Adrenal gland (tissue), 12 donors: ENCODE data around the gene PRR33. TPM values are rescaled to one million over a fixed set of nuclear protein-coding genes. Genes with fewer than 3 reads are reported as not detected.

Experiments used
- DNase-seq, 7 donors: peaks; one replicate each; pipeline ENCODE4 v3.0.0-alpha.2; 2019 to 2020
- H3K27ac ChIP-seq, 5 donors: fragments of 200-600 bp; sonication (generic) in 4 of 5; 1 replicate in 3 of 5; 2 replicates in 2 of 5; pipeline versions ENCODE4 v1.5.1 to v1.8.0; 2016 to 2020; ENCODE audit warnings: mild to moderate bottlenecking in 1 of 5
- H3K27me3 ChIP-seq: fragments of 200-600 bp; 2 replicates; pipeline ENCODE4 v1.8.0; 2021
- H3K36me3 ChIP-seq, 2 donors: fragments of 200-600 bp; replicated peaks in 1 of 2; 1 replicate in 1 of 2; 2 replicates in 1 of 2; pipeline versions ENCODE4 v1.5.1 to v1.8.0; 2018 to 2022
- H3K4me1 ChIP-seq, 2 donors: fragments of 200-600 bp; replicated peaks in 1 of 2; 1 replicate in 1 of 2; 2 replicates in 1 of 2; pipeline versions ENCODE4 v1.5.1 to v1.8.0; 2018 to 2021
- H3K4me3 ChIP-seq, 4 donors: fragments of 200-600 bp; sonication (generic) in 3 of 4; one replicate each; pipeline ENCODE4 v1.5.1; 2016 to 2018
- H3K9me3 ChIP-seq, 3 donors: fragments of 200-600 bp; sonication (generic) in 1 of 3; replicated peaks in 1 of 3; 1 replicate in 2 of 3; 2 replicates in 1 of 3; pipeline versions ENCODE4 v1.5.1 to v1.8.0; 2016 to 2021
- CTCF ChIP-seq, 6 experiments: fragments of 450-650 bp in 4 of 6; fragments of 200-600 bp in 2 of 6; sonication (generic) in 1 of 6; IDR thresholded peaks; 1 replicate in 5 of 6; 2 replicates in 1 of 6; pipeline versions ENCODE4 v1.5.1 to v1.8.0; 2016 to 2021; ENCODE audit warnings: antibody characterized with exemption in 6 of 6, mild to moderate bottlenecking in 2 of 6, moderate library complexity in 1 of 6
- POLR2A ChIP-seq, 2 donors: fragments of 450-650 bp; IDR thresholded peaks; one replicate each; pipeline ENCODE4 v1.6.1; 2017; ENCODE audit warnings: antibody characterized with exemption in 2 of 2, mild to moderate bottlenecking in 2 of 2, moderate library complexity in 1 of 2
- WGBS, 4 donors: extraction: QIAGEN DNeasy Blood & Tissue Kit in 2 of 4; methylation state at CpG; one replicate each; pipeline versions ENCODE4 v1.1.5 to v1.1.7; 2013 to 2017; 5-methylcytosine and 5-hydroxymethylcytosine counted together
- intact Hi-C, 2 donors: fragments of 100-400 bp; cut with DNase I; formaldehyde crosslinking; loops; one replicate each; pipeline versions ENCODE4 v1.14.1 to v1.15.0; 2022 to 2023
- polyA plus RNA-seq, 3 donors: library from polyadenylated mRNA; stranded (reverse); fragments of 200-250 nt in 2 of 3; fragments of 350-450 nt in 1 of 3; fragmentation: Illumina TruSeq in 1 of 3; extraction: RNeasy Lipid Tissue Mini Kit (QIAGEN cat#74804) in 1 of 3; gene quantifications; one replicate each; pipeline ENCODE4 v1.2.3, GENCODE V29; 2013 to 2014
- total RNA-seq, 9 donors: library from RNA; depleted of rRNA in 4 of 9; stranded (reverse); fragments of >200 nt in 4 of 9; fragments of 120-200 nt in 1 of 9; fragmentation: NEBNext Ultra II Directional in 1 of 9; extraction: Animal tissue kit (Norgen Biotek cat#: 25700) in 1 of 9; gene quantifications; one replicate each; pipeline versions ENCODE4 v1.1.0 to v1.2.4, GENCODE V29; 2013 to 2023
- donor health status: healthy with polysubstance abuse.
- donor health status: Bipolar disorder and iron deficiency.
- donor health status: DM: yes; HTN: yes; CAD: no.
- donor health status: DM: no; HTN: no; CAD: no.
- donor health status: DM: no; HTN: no; CAD: no.
- donor health status: DM: yes; HTN: yes; CAD: no.

The PRR33 gene
- total and polyA plus RNA-seq, 12 donors: 0.07 to 2.3 (median 0.25) TPM; not detected in 6

GRCh38 chr11:1848640-1849430 lies 42.9 kb downstream of the PRR33 start:
- no peaks in the 10 kb centered on the region for H3K9me3 ChIP-seq
- peak overlapping the region; percentile 67 to 94 (median 89) for H3K27ac ChIP-seq
- peak in 5 of 7 donors; percentile 70 to 80 (median 74) for DNase-seq
- intact Hi-C loops: no loop called here
- H3K4me1 ChIP-seq: peaks cover 51 to 54% of the 10 kb centered on the region in 2 donors
- TF ChIP-seq CTCF (IDR thresholded peaks at IDR 0.05): no peak
- peak in 1 of 2 donors; percentile 48 for TF ChIP-seq POLR2A (IDR thresholded peaks at IDR 0.05)
- WGBS, 4 donors: 54 to 63% (median 61%) methylated on average over 11 to 19 of the region's 19 CpGs
- peak overlapping the region in 1 of 4 donors; percentile 12 for H3K4me3 ChIP-seq
- H3K36me3 ChIP-seq: no peaks in the 10 kb centered on the region
- H3K27me3 ChIP-seq: no peaks in the 10 kb centered on the region

GRCh38 chr11:1847926-1848639 lies 43.6 kb downstream of the PRR33 start:
- peaks cover 59 to 62% of the 10 kb centered on the region in 2 donors for H3K4me1 ChIP-seq
- H3K36me3 ChIP-seq: no peaks in the 10 kb centered on the region
- peak overlapping the region; percentile 80 to 96 (median 93) for H3K27ac ChIP-seq
- 29 to 40% (median 33%) methylated on average over 18 of the region's 18 CpGs for WGBS, 4 donors
- H3K9me3 ChIP-seq: no peaks in the 10 kb centered on the region
- DNase-seq: peak in 3 of 7 donors; percentile 70 to 74 (median 72)
- peak overlapping the region in 1 of 4 donors; percentile 12 for H3K4me3 ChIP-seq
- intact Hi-C loops: no loop called here
- no peaks in the 10 kb centered on the region for H3K27me3 ChIP-seq
- no peak for TF ChIP-seq CTCF (IDR thresholded peaks at IDR 0.05)
- TF ChIP-seq POLR2A (IDR thresholded peaks at IDR 0.05): no peak

GRCh38 chr11:1847006-1847735 lies 44.5 kb downstream of the PRR33 start:
- H3K4me3 ChIP-seq: peak overlapping the region in 1 of 4 donors; percentile 12
- peak in 1 of 2 donors; percentile 3 for TF ChIP-seq POLR2A (IDR thresholded peaks at IDR 0.05)
- TF ChIP-seq CTCF (IDR thresholded peaks at IDR 0.05): no peak
- intact Hi-C loops: no loop called here
- no peaks in the 10 kb centered on the region for H3K9me3 ChIP-seq
- peaks cover 65 to 69% of the 10 kb centered on the region in 2 donors for H3K4me1 ChIP-seq
- peak overlapping the region; percentile 80 to 96 (median 93) for H3K27ac ChIP-seq
- H3K27me3 ChIP-seq: no peaks in the 10 kb centered on the region
- 60 to 73% (median 67%) methylated on average over 14 to 34 of the region's 34 CpGs for WGBS, 4 donors
- DNase-seq: peak in 2 of 7 donors; percentile 48 to 54
- H3K36me3 ChIP-seq: no peaks in the 10 kb centered on the region
